ENCODE measurements around the gene SGTA. TPM values are rescaled to one million over a fixed set of nuclear protein-coding genes. Genes with fewer than 3 reads are reported as not detected.
A peak's percentile ranks its signal among the peaks of the same experiment; 100 is the strongest.
"Not testable (repeated sequence)": the region's sequence is repeated elsewhere in the genome, so short reads cannot be mapped to it uniquely, and the experiment has no call there.

The SGTA gene
- polyA plus RNA-seq, 3 donors, result 61.2 to 72.9 (median 67.5) TPM

DNA sequence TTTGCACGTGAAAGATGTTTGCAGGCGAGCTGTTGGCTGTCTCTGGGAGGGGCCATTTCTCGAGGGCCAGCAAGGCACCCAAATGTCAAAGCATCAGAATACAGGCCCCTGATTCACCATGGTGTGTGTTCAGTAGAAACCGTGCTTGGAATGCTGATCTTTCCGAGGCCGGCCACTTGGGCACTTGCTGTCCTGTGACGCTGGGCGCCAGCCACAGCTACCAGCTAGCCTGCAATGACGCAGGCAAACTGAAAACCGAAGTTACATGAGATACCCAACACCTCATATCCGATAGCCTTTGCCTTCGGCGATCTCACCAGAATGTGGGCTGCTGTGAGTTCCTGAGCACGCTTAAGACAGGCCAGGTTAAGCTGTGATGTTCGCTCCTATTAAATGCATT is 14.2 kb upstream of the SGTA start:
- no peak for DNase-seq

DNA sequence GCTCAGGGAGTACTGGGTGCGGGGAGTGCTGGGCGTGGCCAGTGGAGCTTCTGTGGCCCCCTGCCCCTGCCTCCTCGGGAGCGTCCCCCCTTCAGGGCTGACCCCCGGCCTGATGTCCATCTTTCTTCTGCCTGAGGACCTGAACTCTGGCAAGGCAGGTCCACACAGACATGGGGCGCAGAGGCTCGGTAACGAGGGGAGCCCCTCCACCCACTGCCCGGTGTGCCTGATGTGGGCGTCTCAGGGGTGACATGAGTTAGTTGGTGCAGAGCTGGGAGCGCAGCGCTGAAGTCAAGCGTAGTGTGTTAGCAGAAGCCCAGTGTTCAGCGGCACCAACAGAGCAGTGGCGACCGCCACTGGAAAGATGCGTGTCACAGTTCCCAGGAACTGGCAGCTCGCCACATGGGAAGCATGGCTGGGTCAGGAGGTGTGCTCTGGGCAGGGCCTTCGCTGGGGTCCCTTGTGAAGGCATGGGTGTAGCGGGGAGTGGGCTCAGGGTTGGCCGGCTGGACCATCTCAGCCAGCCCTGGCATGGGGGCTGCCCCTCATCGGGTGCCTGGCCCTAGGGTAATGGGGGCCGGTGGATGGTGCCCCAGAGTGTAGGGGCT is 13.7 kb upstream of the SGTA start:
- no peak for DNase-seq

DNA sequence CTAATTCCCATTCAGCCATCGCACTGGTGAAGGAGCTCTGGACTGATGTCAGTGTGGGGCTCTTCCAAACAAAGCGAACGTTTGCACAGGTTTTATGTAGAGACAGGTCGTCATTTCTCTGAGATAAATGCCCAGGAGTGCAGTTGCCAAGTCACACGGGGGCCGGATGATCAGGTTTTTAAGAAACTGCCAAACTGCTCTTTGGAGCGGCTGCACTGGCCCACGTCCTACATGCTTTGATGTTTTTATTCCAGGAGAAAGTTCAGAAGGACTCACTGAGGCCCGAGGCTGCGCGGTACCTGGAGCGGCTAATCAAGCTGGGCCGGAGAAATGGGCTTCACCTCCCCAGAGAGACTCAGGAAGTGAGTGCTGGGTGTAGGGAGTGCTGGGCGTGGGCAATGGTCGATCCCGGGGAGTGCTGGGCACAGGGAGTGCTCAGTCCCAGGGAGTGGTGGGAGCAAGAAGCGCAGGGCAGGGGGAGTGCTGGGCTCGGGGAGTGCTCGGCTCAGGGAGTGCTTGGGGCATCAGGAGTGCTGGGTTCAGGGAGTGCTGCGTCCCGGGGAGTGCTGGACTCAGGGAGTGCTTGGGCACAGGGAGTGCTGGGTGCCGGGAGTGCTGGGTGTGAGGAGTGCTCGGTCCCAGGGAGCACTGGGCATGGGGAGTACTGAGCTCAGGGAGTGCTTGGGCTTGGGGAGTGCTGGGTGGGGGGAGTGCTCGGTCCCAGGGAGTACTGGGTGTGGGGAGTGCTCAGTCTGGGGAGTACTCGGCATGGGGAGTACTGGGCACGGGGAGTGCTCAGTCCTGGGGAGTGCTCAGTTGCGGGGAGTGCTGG is 13.0 kb upstream of the SGTA start:
- DNase-seq, result no peak

DNA sequence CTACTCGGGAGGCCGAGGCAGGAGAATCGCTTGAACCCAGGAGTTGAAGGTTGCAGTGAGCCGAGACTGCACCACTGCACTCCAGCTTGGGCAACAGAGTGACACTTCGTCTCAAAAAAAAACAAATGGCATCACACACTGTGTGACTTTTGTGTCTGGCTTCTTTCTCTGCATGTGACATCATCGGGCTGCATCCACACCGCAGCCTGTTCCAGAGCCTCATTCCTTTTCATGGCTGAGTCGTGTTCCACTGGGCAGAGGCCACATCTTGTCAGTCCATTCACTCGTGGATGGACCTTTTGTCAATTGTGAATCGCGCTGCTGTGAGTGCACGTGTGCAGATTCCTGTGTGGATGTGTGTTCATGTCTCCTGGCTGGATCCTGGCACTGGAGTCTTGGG is 10.5 kb upstream of the SGTA start:
- DNase-seq, result no peak

DNA sequence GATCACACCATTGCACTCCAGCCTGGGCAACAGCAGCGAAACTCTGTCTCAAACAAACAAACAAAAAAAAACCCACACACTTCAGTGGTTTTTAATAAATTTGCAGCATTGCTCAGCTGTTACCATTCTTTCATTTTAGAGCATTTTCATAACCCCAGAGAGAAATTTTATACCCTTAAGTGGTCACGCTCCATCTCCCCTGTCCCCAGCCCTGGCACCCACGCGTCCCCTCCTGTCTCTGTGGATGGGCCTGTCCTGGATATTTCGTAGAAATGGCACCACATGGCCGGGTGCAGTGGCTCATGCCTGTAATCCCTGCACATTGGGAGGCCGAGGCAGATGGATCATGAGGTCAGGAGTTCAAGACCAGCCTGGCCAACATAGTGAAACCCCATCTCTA is 10.1 kb upstream of the SGTA start:
- DNase-seq, result no peak

DNA sequence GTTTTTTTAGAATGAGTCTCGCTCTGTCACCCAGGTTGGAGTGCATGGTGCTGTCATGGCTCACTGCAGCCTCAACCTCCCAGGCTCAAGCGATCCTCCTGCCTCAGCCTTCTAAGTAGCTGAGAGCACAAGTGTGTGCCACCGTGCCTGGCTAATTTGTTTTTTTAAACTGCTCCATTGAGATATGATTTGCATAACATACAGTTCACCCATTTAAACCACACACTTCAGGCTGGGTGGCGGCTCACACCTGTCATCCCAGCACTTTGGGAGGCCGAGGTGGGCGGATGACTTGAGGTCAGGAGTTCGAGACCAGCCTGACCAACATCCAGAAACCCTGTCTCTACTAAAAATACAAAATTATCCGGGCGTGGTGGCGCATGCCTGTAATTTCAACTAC is 9.6 kb upstream of the SGTA start:
- DNase-seq, result not testable (repeated sequence)

DNA sequence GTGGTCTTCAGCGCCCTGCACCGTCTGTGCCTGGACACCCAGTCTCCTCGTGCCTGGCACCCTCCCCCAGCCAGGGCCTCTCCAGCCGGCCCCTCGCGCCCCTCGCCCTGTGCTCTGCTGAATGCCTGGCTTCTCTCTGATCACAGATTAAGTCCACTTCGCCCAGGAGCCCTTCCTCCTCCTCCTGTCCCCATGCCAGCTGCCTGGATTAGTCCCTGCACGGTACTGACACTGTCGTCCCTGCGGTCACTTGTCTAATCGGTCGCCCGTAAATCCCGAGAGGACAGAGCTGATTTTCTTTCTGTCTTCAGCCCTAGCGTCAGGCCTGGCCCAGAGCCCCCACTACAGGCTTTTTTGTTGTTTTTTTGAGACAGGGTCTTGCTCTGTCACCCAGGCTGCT is 8.8 kb upstream of the SGTA start:
- DNase-seq, result no peak

DNA sequence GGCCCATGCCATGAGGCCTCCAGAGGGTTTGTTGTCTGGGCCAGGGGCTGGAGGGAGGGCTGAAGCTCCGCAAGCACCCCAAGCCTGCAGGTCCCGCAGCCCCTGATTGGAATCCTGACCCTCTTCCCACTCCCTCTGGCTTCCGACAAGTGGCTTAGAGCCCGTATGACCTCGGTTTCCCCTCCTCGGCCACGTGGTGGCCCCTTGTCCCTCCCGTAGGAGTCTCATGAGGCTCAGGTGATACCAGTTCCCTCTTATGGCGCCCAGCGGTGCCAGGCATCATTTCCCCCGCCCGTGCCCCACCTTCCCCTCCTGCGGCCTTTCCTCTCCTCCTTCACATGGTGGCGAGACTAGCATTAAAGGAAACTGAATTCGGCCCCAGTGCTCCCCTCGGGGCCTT is 8.4 kb upstream of the SGTA start:
- no peak for DNase-seq

DNA sequence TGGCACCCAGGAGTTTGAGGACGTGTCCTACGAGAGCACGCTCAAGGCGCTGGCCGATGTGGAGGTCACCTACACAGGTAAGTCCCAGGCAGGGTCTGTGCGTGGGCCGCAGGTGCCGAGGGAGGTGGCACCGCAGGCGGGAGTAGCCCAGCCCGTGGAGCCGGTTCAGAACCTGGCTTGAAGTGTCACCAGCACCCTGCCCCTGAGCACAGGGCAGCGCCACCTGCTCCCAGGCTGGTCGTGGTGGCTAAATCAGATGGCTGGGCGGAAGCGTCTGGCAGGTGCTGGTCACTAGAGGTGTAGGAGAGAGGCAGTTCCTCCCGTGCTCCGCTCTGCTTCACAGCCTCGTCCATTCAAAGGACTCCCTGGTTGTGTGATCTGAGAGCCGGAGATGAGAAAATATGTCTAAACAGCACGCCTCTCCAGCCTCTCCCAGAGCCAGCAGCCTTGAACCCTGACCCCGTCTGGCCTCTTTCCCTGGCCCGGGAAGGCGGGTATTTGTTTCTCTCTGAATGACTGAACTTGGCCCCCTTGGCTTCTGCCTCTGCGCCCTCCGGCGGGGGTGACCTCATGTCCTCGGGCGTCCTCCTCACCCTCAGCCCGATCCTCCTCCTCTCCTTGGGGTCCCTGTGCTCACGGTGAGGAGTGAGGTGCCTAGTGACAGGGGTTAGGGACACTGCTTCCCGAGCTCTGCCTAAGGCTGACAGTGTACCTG is 7.6 kb upstream of the SGTA start:
- no peak for DNase-seq

DNA sequence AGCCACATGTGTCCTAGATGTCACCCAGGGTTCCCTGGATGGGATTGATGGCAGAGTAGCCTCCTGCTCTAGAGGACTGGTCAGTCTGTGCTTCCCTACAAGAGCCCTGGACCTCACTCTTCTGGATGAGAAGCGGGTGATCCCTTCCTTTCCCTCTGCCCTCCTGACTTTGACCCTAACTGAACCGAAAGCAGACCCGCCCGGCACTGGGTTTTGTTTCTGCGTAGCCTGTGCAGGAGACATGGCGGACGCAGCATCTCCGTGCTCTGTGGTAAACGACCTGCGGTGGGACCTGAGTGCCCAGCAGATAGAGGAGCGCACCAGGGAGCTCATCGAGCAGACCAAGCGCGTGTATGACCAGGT is 7.1 kb upstream of the SGTA start:
- no peak for DNase-seq

DNA sequence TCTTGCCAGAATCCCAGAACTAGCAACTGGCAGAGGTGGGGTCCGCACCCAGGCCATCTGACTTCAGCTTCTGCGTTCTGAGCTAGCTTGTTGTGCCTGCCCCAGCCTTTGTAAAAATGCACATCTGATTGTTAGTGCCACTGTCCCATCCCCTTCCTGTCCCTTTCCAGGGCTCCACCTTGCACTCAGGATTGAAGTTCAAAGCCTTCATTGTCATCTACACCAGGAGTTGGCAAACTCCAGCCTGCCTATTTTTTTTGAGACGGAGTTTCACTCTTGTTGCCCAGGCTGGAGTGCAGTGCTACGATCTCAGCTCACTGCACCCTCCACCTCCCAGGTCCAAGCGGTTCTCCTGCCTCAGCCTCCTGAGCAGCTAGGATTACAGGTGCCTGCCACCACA is 5.2 kb upstream of the SGTA start:
- no peak for DNase-seq

DNA sequence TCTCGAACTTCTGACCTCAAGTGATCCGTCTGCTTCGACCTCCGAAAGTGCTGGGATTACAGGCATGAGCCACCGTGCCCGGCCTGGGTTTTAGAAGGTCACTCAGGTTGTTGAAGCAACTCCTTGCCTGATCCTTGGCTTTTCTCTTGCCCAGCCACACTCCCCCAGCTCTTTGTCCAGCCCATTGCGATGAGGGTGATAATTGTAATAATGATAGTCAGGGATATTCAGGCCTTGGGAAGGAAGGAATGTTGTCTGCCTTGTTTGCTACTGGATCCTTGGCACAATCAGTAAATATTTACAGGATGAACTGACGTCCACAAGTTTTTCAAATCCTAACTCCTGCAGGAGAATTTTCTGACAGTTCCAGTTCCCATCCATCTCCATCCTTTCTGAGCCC is 4.0 kb upstream of the SGTA start:
- no peak for DNase-seq

DNA sequence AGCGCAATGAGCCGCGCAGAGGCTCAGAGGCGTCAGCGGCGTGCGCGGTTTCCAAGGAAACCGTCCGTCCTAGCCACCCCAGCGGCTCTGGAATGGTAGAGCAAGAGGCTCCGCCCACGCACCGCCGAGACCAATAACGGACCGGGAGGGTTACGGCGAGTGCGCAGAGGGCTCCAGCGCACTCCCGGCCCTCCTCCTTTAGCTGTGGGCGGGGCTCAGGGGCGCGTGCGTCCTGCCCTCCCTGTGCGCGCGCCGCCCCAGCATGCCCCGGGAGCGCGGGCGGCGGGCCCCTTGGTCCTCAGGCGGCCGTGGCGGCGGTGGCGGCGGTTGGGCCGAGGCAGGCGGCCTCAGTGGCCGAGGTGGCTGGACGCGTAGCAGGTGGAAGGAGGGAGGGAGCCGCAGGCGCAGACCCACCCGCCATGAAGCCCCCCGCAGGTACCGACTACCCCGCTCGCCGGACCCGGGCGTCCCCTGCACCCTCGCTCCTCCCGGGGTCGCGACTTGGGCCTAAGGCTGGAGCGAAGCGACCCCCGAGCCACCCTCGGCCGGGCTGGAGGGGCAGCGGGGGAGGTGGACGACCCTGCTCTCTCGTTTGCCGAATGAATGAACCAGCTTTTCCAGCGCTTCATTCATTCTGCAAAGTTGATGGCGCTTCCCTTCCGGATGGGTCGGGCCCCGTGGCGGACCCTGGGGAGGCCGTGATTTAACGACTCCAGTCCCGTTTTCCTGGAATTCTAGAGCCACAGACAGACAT is 2.3 kb upstream of the SGTA start, which contains the start of gene THOP1:
Gene THOP1 (plus strand): TSS at position 260 of the 754 bp plus-strand sequence. CDS start 160 bp downstream, at position 420.
- DNase-seq, result peak; percentile 99

DNA sequence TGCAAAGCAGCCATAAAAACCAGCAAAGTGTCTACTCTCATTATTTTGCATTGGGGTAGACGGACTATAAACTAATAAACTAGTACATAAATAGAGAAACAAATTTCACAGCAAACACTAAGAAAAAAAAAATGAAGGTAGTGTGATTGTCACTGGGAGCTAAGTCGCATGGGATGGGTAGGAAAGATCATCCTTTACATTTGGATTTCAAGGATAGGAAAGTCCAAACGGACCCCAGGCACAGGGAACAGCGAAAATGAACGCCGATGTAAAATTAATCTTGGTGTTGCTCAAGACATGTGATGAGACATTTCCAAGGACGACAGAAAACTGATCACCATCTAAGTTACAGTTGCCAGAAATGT is 690 bp upstream of the SGTA start:
- DNase-seq, result no peak

DNA sequence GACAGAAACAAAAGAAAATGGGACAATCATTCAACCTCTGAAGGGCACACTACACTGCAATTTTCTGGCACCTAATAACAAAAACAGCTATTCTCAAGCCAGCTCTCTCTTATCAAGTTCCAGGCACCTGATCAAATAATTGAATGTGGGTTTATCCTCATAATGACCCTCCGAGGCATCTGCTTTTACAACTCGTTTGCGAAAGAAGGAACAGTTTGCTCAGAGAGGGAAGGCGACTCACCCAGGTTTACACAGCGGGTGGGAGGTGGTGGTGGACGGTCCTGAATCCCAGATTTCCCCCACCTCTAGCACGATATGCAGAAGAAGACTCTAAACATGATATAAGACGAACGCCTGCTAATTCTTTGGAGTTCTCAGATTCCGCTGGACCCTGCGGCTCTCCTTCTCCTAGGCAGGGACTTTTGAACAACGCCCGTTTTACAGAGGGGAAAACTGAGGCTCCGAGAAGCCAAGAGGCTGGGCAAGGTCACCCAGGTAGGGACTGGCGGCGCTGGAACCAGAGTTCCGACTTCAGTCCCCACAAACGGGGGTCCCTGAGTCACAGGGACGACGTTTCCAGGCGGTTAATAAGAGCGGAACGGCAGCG is 641 bp downstream of the SGTA start:
- no peak for DNase-seq

DNA sequence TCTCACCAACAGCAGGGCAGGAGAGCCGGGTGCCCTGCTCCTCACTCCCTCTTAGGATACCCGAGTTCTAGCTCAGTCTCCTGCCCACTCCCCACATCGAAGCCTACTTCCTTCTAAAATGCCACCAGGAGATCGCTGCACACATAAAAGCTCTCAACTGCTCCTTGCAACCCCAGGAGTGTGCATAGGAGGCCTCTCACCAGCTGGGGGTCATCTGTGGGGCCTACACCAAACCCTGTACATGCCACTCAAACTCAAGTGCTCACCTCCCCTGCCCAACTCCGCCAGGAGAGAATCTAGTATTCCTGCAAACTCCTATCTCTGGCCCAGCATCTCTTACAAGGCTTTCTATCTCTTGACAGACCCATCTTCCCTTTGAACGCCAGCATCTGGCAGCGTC is 2.8 kb downstream of the SGTA start:
- no peak for DNase-seq

DNA sequence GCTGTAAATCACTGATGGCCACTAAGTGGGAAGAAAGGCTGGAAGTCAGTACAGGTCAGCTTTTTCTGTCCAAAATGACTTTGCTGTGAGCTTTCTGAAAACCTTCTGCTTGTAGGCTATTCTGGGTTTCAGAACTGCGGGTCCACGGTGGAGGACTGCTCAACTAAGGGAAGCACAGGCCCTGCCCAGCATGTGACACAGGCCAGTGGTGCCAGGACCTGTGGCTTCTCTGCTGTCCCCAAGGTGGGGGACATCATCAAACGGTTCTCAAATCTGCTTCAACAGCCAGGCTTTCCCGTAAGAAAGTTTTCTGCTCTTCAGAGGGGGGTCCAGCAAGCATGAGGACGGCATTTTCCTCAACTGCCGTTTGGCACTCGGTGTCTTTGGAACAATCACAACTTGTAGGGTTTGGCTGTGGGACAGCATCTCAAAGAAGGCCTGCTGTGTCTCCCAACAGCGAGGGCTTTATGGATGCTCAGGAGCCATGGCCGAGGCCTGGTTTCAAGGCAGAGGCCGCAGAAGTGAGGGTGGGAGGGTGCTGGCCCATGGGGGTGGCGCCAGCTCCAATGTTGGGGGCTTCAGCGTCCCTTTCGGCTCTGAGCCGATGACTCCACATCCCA is 3.8 kb downstream of the SGTA start:
- no peak for DNase-seq

DNA sequence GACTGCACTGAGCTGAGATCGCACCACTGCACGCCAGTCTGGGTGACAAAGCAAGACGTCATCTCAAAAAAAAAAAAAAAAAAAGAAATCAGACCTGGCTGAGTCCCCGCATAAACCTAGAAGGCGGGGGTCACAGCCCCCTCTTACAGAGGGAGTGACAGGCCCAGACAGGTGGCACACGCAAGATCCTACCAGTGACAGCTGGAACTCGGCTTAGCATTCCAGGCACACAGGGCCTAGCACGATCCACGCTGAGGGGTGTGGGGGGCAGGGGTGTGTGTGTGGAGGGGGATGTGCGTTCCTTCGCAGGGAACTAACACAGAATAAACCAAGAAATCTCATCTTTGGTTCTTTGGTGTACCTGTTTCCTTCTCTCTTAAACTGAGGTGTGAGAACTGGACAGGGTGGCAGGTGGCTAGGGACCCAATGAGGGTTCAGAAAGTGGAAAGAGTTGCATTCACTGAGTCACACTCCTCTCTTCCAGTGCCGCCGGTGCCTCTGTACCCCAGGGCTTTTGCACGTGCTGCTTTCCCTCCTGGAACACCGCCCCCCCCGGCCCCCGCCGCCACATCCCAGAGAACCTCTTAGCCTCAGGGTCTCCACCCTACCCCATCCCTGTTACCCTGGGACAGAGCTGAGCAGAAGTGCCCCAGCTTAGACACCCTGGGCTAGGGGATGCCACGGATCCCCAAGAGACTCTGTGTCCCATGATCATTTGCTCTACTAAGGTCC is 5.0 kb downstream of the SGTA start:
- no peak for DNase-seq

DNA sequence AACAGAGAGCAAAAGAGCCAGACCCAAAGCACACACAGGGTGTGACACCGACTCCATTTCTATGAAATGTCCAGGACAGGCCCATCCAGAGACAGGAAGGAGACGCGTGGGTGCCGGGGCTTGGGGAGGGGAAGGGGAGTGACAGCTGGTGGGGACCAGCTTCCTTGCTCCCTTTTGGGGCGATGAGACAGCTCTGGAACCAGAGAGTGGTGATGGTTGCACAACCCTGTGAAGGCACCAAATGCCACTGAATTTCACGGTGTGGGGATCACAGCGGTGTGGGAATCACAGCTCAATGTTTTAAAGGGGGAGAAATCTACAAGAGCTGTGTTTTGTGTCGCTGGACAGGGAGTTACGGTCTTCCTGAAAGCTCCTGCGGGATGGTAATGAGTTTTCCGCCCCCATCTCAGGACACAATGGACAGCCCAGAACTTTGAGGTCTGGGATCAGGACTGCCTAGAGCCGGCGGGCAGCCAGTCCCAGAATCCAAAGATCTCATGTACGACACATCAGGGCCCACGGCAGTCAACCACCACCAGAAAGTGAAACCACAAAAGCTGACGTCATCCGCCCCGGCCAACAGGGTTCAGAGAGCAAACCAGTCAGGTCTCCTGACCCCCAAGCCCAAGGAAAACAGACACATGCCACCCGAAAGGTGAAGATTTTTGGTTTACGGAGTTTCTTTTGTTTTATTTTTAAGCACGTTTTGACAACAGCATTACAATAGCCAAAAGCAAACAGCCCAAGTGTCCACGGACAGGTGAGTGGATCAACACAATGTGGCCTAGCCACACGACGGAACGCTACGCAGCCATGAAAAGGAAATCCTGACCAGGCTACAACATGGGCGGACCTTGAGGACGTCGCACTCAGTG is 7.3 kb downstream of the SGTA start:
- DNase-seq, result no peak

Data from renal pelvis (tissue), 4 donors.